HG03469 (cell line): ENCODE data around the gene HGS.
A peak's percentile ranks its signal among the peaks of the same experiment; 100 is the strongest.

Experiments
- ATAC-seq: cut with Tn5 transposase; IDR thresholded peaks from one replicate; pipeline ENCODE4 v1.9.1; 2021; ENCODE audit warnings: mild to moderate bottlenecking, moderate library complexity, moderate number of reproducible peaks; ENCODE audit not compliant: unreplicated experiment

HGS gene, protein sequence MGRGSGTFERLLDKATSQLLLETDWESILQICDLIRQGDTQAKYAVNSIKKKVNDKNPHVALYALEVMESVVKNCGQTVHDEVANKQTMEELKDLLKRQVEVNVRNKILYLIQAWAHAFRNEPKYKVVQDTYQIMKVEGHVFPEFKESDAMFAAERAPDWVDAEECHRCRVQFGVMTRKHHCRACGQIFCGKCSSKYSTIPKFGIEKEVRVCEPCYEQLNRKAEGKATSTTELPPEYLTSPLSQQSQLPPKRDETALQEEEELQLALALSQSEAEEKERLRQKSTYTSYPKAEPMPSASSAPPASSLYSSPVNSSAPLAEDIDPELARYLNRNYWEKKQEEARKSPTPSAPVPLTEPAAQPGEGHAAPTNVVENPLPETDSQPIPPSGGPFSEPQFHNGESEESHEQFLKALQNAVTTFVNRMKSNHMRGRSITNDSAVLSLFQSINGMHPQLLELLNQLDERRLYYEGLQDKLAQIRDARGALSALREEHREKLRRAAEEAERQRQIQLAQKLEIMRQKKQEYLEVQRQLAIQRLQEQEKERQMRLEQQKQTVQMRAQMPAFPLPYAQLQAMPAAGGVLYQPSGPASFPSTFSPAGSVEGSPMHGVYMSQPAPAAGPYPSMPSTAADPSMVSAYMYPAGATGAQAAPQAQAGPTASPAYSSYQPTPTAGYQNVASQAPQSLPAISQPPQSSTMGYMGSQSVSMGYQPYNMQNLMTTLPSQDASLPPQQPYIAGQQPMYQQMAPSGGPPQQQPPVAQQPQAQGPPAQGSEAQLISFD

DNA sequence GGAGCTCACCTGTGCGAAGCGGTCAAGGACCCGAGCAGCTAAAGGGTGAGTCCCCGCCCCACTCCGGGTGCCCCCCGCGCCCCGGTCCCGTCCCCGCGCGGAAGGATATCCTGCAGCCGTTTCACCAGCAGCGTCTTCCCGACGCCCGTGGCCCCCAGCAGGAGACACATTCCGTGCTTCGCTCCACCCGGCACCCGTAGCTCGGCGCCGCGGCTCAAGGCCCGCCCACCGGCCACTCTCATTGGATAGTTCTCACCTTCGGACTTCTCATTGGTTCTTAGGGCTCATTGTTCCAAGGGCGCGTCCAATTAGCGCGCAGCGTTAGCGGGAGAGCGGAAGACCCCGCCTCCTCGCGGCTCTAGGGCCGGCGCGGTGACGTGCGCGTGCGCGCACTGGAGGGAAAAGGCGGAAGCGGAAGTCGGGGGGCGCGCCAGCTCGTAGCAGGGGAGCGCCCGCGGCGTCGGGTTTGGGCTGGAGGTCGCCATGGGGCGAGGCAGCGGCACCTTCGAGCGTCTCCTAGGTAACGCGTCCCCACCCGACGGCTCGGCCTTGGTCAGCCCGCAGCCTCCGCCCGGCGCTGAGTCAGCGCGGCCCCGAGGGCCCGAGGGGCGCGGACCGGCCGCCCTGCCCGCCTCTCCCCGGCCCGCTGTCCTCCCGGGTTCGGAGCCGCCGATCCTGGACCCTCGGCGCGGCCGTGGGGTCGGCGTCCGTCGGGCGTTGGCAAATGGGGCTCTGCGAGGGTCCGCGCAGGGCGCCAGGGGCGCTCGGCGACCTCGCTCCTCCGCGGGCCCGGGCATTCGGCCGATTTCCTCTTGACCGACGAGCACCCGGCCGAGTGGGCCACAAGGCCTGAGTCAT, at the start of gene HGS, which contains the start of gene ARL16:
Gene HGS (plus strand): TSS at position 428 of the 858 bp plus-strand sequence. CDS start 56 bp downstream, at position 484.
Gene ARL16 (minus strand): TSS at position 214 of the 858 bp plus-strand sequence. CDS start 44 bp downstream, at position 170.
- ATAC-seq = peak; percentile 78

DNA sequence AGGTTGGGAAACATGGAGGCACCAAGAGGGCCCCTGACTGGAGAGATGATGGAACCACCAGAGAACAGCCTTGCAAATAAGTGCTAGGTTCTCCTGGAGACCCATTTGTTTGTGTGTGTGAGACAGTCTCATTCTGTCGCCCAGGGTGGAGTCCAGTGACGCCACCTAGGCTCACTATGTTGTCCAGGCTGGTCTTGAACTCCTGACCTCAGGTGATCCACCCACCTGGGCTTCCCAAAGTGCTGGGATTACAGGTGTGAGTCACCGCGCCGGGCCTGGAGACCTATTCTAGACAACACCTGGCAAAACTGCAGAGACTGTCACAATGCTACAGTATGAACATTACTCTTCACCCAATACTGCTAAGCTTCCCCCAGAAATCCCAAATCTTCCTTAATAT, 48.4 kb upstream of the HGS start:
- ATAC-seq = no peak

DNA sequence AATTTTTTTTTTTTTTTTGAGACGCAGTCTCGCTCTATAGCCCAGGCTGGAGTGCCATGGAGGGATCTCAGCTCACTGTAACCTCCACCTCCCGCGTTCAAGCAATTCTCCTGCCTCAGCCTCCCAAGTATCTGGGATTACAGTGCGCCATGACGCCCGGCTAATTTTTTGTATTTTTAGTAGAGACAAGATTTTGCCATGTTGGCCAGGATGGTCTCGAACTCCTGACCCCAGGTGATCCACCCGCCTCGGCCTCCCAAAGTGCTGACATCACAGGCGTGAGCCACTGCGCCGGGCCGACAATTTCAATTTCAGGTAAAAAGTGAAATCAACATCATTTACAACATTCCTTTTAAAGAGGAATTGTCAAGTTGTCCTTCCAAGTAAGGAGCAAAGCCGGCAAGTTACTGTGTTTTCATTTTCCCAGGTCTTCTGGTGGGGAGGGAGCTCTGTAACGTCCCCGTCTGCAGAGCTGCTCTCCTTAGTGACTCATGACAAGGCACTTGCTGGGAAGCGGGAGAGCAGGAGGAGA, 47.8 kb upstream of the HGS start:
- ATAC-seq = no peak

DNA sequence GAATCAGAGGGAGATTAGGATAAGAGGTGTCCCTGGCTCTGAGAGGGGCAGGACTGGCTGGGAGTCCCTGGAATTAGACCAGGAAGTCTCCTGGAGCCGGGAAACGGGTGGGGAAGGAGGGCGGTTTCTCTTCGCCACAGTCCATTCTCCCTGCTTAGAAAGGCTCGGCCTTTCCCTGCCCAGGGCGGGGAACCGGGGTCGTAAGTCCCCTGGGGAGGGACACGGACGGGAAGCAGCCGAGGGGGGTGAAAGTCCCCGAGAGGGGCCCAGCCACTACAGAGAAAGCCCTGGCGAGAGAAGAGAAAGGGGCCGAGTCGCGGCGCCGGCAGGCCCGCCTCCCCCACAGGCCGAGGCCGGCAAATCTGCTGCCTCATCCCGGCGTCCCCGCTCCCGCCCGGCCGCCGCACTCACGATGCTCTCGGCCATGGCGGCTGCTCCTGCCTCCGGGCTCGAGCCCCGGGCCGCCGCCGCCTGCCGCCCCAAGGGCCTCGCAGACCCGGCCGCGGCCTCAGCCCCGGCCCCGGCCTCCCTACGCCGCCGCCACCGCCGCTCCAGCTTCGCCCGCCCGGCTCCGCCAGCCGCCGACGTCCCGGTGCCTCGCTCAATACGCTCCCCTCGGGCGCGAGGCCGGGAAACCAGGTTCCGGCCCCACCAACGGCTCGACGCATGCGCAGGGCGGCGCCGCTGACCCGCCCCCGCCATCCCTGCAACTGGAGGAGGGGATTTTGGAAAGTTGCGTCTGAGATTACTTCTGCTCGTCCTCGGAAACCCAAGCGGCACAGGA, 47.1 kb upstream of the HGS start, which contains the start of the genes NPLOC4 and TSPAN10:
Gene NPLOC4 (minus strand): TSS at position 608 of the 784 bp plus-strand sequence. CDS start 182 bp downstream, at position 426.
Gene TSPAN10 (plus strand): TSS at position 692 of the 784 bp plus-strand sequence. CDS start 5,217 bp downstream, outside the sequence.
- ATAC-seq = peak; percentile 64

DNA sequence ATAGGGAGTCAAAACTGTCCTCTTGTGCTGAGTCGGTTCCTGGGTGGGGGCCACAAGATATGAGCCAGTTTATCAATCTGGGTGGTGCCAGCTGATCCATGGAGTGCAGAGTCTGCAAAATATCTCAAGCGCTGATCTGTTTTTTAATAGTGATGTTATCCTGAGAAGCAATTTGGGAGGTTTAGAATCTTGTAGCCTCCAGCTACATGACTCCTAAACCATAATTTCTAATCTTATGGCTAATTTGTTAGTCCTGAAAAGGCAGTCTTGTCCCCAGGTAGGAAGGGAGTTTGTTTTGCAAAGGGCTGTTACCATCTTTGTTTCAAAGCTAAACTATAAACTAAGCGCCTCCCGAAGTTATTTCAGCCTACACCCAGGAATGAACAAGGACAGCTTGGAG, 45.1 kb upstream of the HGS start:
- ATAC-seq = no peak

DNA sequence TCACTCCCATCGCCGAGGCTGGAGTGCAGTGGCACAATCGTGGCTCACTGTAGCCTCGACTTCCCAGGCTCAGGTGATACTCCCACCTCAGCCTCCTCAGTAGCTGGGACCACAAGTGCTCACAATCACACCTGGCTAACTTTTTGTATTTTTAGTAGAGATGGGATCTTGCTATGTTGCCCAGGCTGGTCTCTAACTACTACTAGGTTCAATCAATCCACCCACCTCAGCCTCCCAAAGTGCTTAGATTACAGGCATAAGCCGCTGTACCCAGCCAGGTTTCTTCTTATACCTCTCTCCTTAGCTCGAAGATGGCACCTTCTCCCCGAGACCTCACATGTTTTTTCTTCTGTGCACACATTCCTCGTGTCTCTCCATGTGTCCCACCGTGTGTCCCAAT, 43.8 kb upstream of the HGS start:
- ATAC-seq = no peak

DNA sequence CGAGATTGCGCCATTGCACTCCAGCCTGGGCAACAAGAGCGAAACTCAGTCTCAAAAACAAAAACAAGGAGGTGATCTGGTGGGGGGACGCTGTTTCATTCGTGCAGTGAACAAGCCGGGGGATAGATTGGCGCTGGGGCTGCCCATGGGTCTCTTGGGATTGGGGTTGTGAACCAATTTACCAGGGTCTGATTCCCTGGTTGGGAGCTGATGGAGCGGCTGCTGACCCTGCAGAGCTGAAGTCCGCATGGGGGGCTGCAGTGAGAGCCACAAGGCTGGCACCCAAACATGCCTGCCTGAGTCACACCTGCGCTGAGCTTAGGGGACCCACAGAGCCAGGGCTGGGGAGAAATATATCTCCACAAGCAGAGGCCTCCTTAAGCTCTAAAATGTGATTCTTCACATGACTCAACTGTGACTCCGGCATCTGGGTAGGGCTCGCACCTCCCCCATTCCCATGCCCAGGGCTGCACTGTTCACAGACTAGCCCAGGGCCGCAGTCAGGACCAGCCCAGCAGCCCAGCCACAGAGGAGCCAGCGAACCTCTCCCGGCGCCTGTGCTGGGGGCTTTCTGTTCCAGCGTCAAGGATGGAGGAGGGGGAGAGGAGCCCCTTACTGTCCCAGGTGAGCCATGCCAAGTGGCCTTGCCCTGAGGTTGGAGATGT, 41.9 kb upstream of the HGS start:
- ATAC-seq = no peak

DNA sequence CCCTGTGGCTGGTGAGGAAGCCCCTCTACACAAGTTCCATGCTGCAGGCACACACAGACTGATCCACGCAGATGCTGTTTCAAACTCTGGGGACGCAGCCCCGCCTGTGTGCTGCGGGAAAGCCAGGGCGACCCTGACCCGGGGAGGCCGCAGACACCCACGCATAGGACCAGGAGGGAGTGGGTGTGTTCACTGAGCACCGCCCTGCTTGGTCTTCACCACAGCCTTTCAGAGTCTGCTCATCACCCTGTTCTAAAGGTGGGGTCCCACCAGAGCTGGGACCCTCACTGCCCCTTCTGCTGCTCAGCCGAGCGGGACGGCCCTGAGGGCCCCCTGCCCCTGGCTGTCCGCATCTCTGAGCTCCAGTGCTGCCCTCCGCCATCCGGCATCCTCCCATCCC, 39.3 kb upstream of the HGS start:
- no peak for ATAC-seq

DNA sequence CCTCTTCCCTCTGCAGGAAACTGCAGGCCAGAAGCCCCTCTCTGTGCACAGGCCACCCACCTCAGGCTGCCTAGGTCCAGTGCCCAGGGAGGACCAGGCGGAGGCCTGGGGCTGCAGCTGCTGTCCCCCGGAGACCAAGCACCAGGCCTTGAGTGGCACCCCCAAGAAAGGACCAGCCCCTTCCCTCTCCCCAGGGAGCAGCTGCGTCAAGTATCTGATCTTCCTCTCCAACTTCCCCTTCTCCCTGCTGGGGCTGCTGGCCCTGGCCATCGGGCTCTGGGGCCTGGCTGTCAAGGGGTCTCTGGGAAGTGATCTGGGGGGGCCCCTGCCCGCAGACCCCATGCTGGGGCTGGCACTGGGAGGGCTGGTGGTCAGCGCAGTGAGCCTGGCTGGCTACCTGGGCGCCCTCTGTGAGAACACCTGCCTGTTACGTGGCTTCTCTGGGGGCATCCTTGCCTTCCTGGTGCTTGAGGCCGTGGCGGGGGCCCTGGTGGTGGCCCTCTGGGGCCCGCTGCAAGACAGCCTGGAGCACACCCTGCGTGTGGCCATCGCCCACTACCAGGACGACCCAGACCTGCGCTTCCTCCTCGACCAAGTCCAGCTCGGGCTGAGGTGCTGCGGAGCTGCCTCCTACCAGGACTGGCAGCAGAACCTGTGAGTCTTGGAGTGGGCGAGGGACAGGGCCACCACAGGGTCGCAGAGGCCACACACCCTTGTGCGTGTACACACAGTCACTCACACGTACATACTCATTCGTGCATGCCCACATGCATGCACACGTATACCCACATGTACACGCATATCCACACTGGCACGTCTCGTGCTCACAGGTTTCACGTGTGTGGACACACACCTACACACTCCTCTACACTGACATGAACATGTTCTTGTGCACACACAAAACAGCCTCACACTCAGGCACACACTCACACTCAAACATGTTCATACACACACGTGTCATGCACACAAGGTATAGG, 38.5 kb upstream of the HGS start:
- no peak for ATAC-seq

DNA sequence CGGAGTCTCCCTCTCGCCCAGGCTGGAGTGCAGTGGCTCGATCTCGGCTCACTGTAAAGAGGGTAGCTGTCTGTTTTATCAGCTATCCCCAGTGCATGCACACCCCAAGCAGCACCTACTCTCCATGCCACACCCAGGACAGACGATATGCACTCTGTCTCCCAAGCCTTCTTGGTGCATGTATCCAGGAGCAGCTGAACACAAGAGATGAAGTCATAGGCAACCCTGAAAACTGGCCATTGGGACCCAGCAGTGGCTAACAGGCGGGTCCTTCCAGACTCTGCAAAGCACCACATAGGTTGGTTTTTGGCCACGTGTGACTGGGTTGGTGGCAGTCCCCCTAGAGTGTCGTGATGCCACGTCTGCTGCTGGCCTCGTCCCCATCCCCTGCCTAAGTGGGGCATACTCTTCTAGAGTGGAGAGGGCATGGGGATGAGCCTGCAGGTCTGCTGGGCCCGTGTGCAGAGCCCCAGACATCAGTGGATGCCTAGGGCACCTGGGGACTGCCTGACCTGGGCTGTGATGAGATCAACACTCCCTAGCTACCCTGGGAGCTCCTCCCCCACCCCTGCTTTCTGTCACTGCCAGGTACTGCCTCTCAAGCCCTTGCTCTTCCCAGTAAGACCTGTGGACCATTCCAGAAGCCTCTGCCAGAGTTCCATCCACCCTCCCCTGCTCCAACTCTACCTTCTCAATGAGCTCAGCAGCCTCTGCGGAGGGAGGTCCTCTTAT, 36.8 kb upstream of the HGS start:
- ATAC-seq = no peak

DNA sequence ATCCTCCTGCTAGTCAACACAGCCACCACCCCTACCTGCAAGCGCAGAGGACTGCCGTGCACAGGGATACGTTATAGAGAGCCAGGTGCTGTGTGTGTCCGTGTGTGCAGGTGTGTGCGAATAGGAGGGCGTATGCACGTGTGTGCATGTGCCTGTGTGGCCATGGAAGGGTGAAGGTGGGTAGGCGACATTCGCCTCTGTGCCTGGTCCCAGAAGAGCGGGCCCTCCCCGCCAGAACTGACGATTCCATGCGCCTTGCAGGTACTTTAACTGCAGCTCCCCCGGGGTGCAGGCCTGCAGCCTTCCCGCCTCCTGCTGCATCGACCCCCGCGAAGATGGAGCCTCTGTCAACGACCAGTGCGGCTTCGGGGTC, 36.2 kb upstream of the HGS start:
- no peak for ATAC-seq

DNA sequence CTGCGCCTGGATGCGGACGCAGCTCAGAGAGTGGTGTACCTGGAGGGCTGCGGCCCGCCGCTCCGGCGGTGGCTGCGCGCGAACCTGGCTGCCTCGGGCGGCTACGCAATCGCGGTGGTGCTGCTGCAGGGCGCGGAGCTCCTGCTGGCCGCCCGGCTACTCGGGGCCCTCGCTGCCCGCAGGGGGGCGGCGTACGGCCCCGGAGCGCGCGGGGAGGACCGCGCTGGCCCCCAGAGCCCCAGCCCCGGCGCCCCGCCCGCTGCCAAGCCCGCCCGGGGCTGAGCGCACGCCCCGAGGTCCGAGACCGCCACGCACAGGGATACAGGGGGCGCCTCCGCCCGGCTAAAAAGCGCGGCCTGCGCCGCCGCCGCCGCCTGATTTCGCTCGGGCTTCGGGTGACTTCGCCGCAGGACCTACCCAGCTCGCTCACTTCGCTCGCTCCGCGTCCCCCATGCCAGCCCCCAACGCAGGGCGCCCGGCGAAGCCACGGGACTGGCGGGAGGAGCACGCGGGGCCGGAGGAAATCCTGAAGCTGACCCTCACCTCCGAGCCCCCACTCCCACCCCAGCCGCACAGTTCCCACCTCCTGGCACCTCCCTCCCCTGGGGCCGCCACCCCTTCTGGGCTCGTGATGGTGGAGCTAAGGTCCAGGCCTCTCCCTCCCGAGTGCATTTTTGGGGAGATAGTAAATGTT, 35.7 kb upstream of the HGS start:
- no peak for ATAC-seq

DNA sequence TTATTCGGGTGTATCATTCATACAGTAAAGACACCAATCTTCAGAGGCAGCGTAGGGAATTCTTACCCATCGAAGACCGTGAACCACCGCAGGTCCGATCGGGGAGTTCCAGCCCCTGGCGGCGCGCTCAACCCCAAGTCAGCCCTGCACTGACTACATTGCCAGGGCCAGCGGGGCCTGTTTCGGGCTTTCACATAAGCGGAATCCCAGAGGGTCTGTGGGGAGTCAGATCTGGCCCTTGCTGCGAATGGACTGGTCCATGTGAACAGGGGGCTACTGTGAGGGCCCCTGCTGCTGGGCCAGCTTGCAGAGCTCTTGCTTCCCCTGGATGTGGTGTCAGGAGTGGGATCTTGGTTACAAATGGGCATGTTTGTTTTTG, 35.1 kb upstream of the HGS start:
- no peak for ATAC-seq

DNA sequence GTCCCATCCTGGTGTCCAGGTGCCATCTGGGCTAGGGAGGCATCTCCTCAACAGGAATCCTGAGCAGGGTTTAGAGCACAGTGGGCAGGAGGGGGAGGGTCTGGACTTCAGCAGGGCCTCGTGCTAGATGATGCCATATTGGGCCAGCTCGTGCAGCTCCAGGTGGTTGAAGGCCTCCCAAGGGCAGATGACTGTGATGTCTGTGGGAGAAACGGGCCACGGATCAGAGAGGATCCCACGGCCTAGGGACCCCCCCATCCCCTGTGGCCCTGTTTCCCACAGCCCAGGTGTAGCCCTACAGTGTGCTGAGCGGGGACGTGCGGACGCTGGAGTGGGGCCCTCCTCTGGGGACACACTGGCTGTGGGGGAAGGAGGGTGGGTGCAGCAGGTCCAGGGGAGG, 32.9 kb upstream of the HGS start:
- no peak for ATAC-seq

DNA sequence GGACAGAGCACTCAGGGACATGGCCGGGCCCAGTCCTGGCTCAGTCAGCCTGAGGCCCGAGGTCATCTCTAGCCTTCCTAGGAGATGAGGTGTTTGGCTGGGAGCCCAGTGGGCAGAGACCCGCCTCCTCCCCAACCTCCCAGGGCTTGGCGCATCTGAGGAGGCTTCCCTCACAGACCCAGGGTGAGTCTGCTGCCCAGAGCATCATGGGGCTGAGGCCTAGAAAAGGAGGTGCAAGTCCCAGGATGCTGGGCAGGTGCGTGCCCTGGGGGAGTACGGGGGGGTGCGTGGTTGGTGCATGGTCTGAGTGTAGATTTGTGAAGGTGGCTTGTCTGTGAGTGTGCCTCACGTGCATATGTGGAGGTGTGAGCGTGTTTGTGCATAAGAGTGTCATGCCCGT, 32.1 kb upstream of the HGS start:
- no peak for ATAC-seq

DNA sequence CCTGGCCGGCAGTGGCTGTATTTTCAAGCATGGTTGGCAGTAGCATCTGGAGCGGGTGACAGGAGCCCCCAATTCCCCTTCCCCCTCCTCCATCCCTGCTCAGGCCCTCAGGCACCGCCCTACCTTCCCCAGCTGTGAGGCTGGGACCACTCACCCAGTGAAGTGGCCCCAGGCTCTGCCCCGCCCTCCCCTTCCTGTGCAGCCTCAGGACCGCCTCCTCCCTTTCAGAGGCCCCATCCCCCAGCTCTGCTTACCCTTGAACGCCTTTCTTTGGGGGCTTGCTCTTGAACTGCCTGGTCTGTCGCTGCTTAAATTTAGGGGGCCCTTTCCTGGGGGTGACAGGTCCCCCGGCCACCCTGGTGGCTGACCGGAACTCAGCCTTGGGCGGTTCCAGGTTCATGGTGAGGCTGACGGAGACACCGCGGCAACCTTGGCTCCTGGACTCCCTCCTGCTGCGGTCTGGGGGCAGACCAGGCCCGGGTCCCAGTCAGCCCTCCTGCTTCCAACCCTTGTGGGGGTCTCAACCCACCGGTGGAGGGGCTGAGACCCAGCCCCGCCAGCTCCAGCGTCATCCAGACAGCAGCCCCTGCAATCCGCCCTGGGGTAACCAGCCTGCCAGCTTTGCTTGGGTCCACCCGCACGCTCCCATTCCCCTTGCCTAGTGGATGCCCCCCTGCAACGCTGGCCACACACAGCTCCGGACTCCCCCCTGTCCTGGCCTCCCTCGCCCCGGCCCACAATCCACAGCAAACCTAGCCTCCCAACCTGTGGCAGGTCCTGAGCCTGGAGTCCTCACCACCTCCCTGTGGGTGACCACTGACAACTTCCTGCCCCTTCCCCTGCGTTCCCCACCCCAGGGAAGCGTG, 30.7 kb upstream of the HGS start:
- ATAC-seq = no peak
